H9 (cell line): ENCODE measurements around the gene RAB11B. TPM values are rescaled to one million over a fixed set of nuclear protein-coding genes. Genes with fewer than 3 reads are reported as not detected.

Experiments used
- DNase-seq: peaks from one replicate; pipeline ENCODE4 v3.0.0-alpha.2; 2017
- H2AFZ ChIP-seq: one replicate; pipeline ENCODE4 v1.6.1; 2013; ENCODE audit warnings: mild to moderate bottlenecking, low read length, control low read depth, moderate library complexity
- H2AK5ac ChIP-seq: 2 replicates; pipeline ENCODE4 v1.6.1; 2013; ENCODE audit warnings: low read length, control low read depth, mixed read lengths; ENCODE audit not compliant: insufficient read length
- H2BK120ac ChIP-seq: one replicate; pipeline ENCODE4 v1.6.1; 2013; ENCODE audit warnings: low read depth, mild to moderate bottlenecking, low read length, control low read depth, inconsistent platforms; ENCODE audit not compliant: poor library complexity, severe bottlenecking
- H2BK12ac ChIP-seq: 2 replicates; pipeline ENCODE4 v1.6.1; 2013; ENCODE audit warnings: low read length, control low read depth, mixed read lengths, low read depth; ENCODE audit not compliant: insufficient read length
- H2BK15ac ChIP-seq: 2 replicates; pipeline ENCODE4 v1.6.1; 2013; ENCODE audit warnings: low read depth, low read length, control low read depth
- H2BK20ac ChIP-seq: one replicate; pipeline ENCODE4 v1.6.1; 2013; ENCODE audit warnings: low read depth, mild to moderate bottlenecking, low read length, control low read depth, inconsistent platforms; ENCODE audit not compliant: poor library complexity, severe bottlenecking
- H2BK5ac ChIP-seq: 2 replicates; pipeline ENCODE4 v1.6.1; 2013; ENCODE audit warnings: low read length, control low read depth, mixed read lengths; ENCODE audit not compliant: insufficient read length
- H3K14ac ChIP-seq: 2 replicates; pipeline ENCODE4 v1.6.1; 2013; ENCODE audit warnings: low read length, control low read depth; ENCODE audit not compliant: insufficient read depth
- H3K18ac ChIP-seq: 2 replicates; pipeline ENCODE4 v1.6.1; 2013; ENCODE audit warnings: low read depth, mild to moderate bottlenecking, mixed read lengths, low read length, control low read depth; ENCODE audit not compliant: insufficient read length
- H3K23ac ChIP-seq: 2 replicates; pipeline ENCODE4 v1.6.1; 2013; ENCODE audit warnings: low read length, control low read depth, mixed read lengths, low read depth; ENCODE audit not compliant: insufficient read length
- H3K23me2 ChIP-seq: 2 replicates; pipeline ENCODE4 v1.6.1; 2013; ENCODE audit warnings: low read depth, mild to moderate bottlenecking, mixed read lengths, low read length, control low read depth; ENCODE audit not compliant: insufficient read length, poor library complexity, severe bottlenecking
- H3K27ac ChIP-seq: 2 replicates; pipeline ENCODE4 v1.5.1; 2013; ENCODE audit warnings: low read length, control low read depth, mixed read lengths, low read depth; ENCODE audit not compliant: insufficient read length
- H3K27me3 ChIP-seq: 2 replicates; pipeline ENCODE4 v1.6.1; 2013; ENCODE audit warnings: low read length, control low read depth, inconsistent platforms; ENCODE audit not compliant: insufficient read depth
- H3K4ac ChIP-seq: 2 replicates; pipeline ENCODE4 v1.6.1; 2013; ENCODE audit warnings: low read depth, mild to moderate bottlenecking, control low read depth, inconsistent platforms, low read length, moderate library complexity
- H3K4me1 ChIP-seq: 2 replicates; pipeline ENCODE4 v1.6.1; 2013; ENCODE audit warnings: low read length, control low read depth, inconsistent platforms; ENCODE audit not compliant: insufficient read depth
- H3K4me2 ChIP-seq: 2 replicates; pipeline ENCODE4 v1.6.1; 2013; ENCODE audit warnings: low read length, control low read depth, mixed read lengths; ENCODE audit not compliant: insufficient read length, insufficient read depth
- H3K56ac ChIP-seq: 2 replicates; pipeline ENCODE4 v1.6.1; 2013; ENCODE audit warnings: low read depth, mild to moderate bottlenecking, mixed read lengths, low read length, control low read depth; ENCODE audit not compliant: insufficient read length
- H3K79me1 ChIP-seq: 2 replicates; pipeline ENCODE4 v1.6.1; 2013; ENCODE audit warnings: low read depth, mild to moderate bottlenecking, moderate library complexity, low read length, control low read depth, inconsistent platforms; ENCODE audit not compliant: insufficient read depth, poor library complexity, severe bottlenecking
- H3K79me2 ChIP-seq: 2 replicates; pipeline ENCODE4 v1.6.1; 2013; ENCODE audit warnings: low read length, control low read depth, inconsistent platforms; ENCODE audit not compliant: insufficient read depth
- H3K9ac ChIP-seq: 2 replicates; pipeline ENCODE4 v1.6.1; 2013; ENCODE audit warnings: low read length, control low read depth, mixed read lengths; ENCODE audit not compliant: insufficient read length; ENCODE audit errors: extremely low read depth
- H3K9me3 ChIP-seq: one replicate; pipeline ENCODE4 v1.6.1; 2013; ENCODE audit warnings: low read depth, low read length, inconsistent platforms; ENCODE audit not compliant: control insufficient read depth
- H3T11ph ChIP-seq: one replicate; pipeline ENCODE4 v1.6.1; 2013; ENCODE audit warnings: mild to moderate bottlenecking, low read length, control low read depth, inconsistent platforms
- H4K20me1 ChIP-seq: one replicate; pipeline ENCODE4 v1.6.1; 2013; ENCODE audit not compliant: control insufficient read depth, insufficient read length, insufficient read depth
- H4K5ac ChIP-seq: 2 replicates; pipeline ENCODE4 v1.6.1; 2013; ENCODE audit warnings: low read depth, mild to moderate bottlenecking, mixed read lengths, low read length, control low read depth; ENCODE audit not compliant: insufficient read length
- H4K8ac ChIP-seq: replicated peaks from 2 replicates; pipeline ENCODE4 v1.6.1; 2013; ENCODE audit warnings: low read length, control low read depth, mixed read lengths, low read depth; ENCODE audit not compliant: insufficient read length
- H4K91ac ChIP-seq: 2 replicates; pipeline ENCODE4 v1.6.1; 2013; ENCODE audit warnings: low read depth, mild to moderate bottlenecking, moderate library complexity, mixed read lengths, low read length, control low read depth; ENCODE audit not compliant: insufficient read length
- H3K27ac Mint-ChIP-seq, 3 experiments: 2 replicates in 2 of 3; 3 replicates in 1 of 3; pipeline ENCODE4 v1.8.0; 2020 to 2021; ENCODE audit warnings: mixed read lengths in 3 of 3, mild to moderate bottlenecking in 1 of 3, moderate library complexity in 1 of 3
- H3K27me3 Mint-ChIP-seq: 2 replicates; pipeline ENCODE4 v1.8.0; 2021; ENCODE audit warnings: low read depth, mild to moderate bottlenecking, moderate library complexity, mixed read lengths
- H3K36me3 Mint-ChIP-seq, 3 experiments: 2 replicates in 2 of 3; 3 replicates in 1 of 3; pipeline ENCODE4 v1.8.0; 2020 to 2021; ENCODE audit warnings: low read depth in 3 of 3, mixed read lengths in 3 of 3; ENCODE audit not compliant: insufficient read depth in 1 of 3
- H3K4me1 Mint-ChIP-seq, 2 experiments: 2 replicates each; pipeline ENCODE4 v1.8.0; 2020; ENCODE audit warnings: mixed read lengths in 2 of 2
- H3K4me3 Mint-ChIP-seq, 2 experiments: 2 replicates in 1 of 2; 3 replicates in 1 of 2; pipeline ENCODE4 v1.8.0; 2020 to 2021; ENCODE audit warnings: mild to moderate bottlenecking in 2 of 2, mixed read lengths in 2 of 2, moderate library complexity in 1 of 2
- H3K9me3 Mint-ChIP-seq, 2 experiments: 2 replicates in 1 of 2; 3 replicates in 1 of 2; pipeline ENCODE4 v1.8.0; 2020; ENCODE audit warnings: mild to moderate bottlenecking in 2 of 2, mixed read lengths in 2 of 2, moderate library complexity in 1 of 2
- CTCF ChIP-seq: fragments of 200-600 bp; sonication (generic); conservative IDR thresholded peaks from 3 replicates; pipeline ENCODE4 v1.8.0; 2021; ENCODE audit warnings: antibody characterized with exemption, mild to moderate bottlenecking
- WGBS: extraction: QIAGEN DNeasy Blood & Tissue Kit; methylation state at CpG from one replicate; pipeline ENCODE4 v1.1.7; 2013; ENCODE audit warnings: missing lambda C conversion rate, low lambda C conversion rate, mixed read lengths; ENCODE audit not compliant: insufficient read length; ENCODE audit errors: extremely low coverage; 5-methylcytosine and 5-hydroxymethylcytosine counted together
- total RNA-seq: library from RNA; stranded (reverse); gene quantifications from 2 replicates; pipeline ENCODE4 v1.2.1, GENCODE V29; 2021

RAB11B gene
- total RNA-seq, 1 experiment from 2014 or later = 106 TPM

GRCh38 chr19:8395621-8396082 lies 5.5 kb downstream of the RAB11B start:
- TF ChIP-seq CTCF = no peak
- H2BK120ac ChIP-seq = no peak overlapping the region
- H3K79me1 ChIP-seq = peaks cover 6% of the 10 kb centered on the region
- no CpG with 5 or more reads among the region's 14 CpGs for WGBS
- H3K14ac ChIP-seq = no peak overlapping the region
- peaks cover 9 to 20% of the 10 kb centered on the region in 2 experiments for H3K4me1 Mint-ChIP-seq
- no peak overlapping the region for H4K8ac ChIP-seq
- H3K9ac ChIP-seq = no peak overlapping the region
- H2AFZ ChIP-seq = no peak overlapping the region
- no peaks in the 10 kb centered on the region for H3K9me3 ChIP-seq
- no peak overlapping the region for H3T11ph ChIP-seq
- H3K27ac ChIP-seq = no peak overlapping the region
- H3K23me2 ChIP-seq = no peaks in the 10 kb centered on the region
- H3K18ac ChIP-seq = no peak overlapping the region
- H3K4me1 ChIP-seq = no peaks in the 10 kb centered on the region
- no peak overlapping the region for H2BK5ac ChIP-seq
- H2BK12ac ChIP-seq = no peak overlapping the region
- H2BK20ac ChIP-seq = no peak overlapping the region
- no peak overlapping the region for H3K4me3 Mint-ChIP-seq
- H3K27me3 ChIP-seq = no peaks in the 10 kb centered on the region
- no peak overlapping the region for H4K5ac ChIP-seq
- no peaks in the 10 kb centered on the region; a peak in 1 of 5 replicates for H3K9me3 Mint-ChIP-seq
- no peak overlapping the region for H3K23ac ChIP-seq
- H2BK15ac ChIP-seq = no peak overlapping the region
- no peak overlapping the region for H4K91ac ChIP-seq
- peaks cover 16% of the 10 kb centered on the region; the same call in 1 of the 2 replicates for H3K79me2 ChIP-seq
- H3K27me3 Mint-ChIP-seq = no peaks in the 10 kb centered on the region
- H2AK5ac ChIP-seq = no peak overlapping the region
- H3K4ac ChIP-seq = no peak overlapping the region
- peaks cover 5 to 14% (median 11%) of the 10 kb centered on the region in 3 experiments; a peak in 6 of 7 replicates for H3K36me3 Mint-ChIP-seq
- no peaks in the 10 kb centered on the region for H4K20me1 ChIP-seq
- H3K4me2 ChIP-seq = no peak overlapping the region
- H3K56ac ChIP-seq = no peak overlapping the region
- peak overlapping the region in 1 of 3 experiments; percentile 55; a peak in 1 of 7 replicates for H3K27ac Mint-ChIP-seq
- peak; percentile 21 for DNase-seq
